HEK293 (cell line): ENCODE results near the gene MASP1.

Experiments used
- KLF9 ChIP-seq: fragments of 450-650 bp; formaldehyde crosslinking; IDR thresholded peaks from 2 replicates; pipeline ENCODE4 v1.5.1; 2016; ENCODE audit warnings: missing biosample characterization, missing genetic modification characterization, low read depth
- ZBTB8A ChIP-seq: fragments of 450-650 bp; formaldehyde crosslinking; IDR thresholded peaks from 2 replicates; pipeline ENCODE4 v1.5.1; 2016; ENCODE audit warnings: missing biosample characterization, missing genetic modification characterization
- ZNF23 ChIP-seq: fragments of 450-650 bp; formaldehyde crosslinking; IDR thresholded peaks from 2 replicates; pipeline ENCODE4 v1.5.1; 2016; ENCODE audit warnings: missing biosample characterization, missing genetic modification characterization, borderline replicate concordance
- ZNF266 ChIP-seq: fragments of 450-650 bp; formaldehyde crosslinking; IDR thresholded peaks from 2 replicates; pipeline ENCODE4 v1.5.1; 2016; ENCODE audit warnings: missing biosample characterization, missing genetic modification characterization, low read depth
- ZNF274 ChIP-seq, 2 experiments: fragments of 200-500 bp in 1 of 2; fragments of 450-650 bp in 1 of 2; sonication (Bioruptor generic) in 1 of 2; formaldehyde crosslinking in 1 of 2; IDR thresholded peaks; 2 replicates each; pipeline versions ENCODE4 v1.5.1 to v1.6.1; 2014 to 2016; ENCODE audit warnings: borderline replicate concordance in 1 of 2, inconsistent platforms in 1 of 2, low read length in 1 of 2, missing biosample characterization in 1 of 2, missing genetic modification characterization in 1 of 2
- ZNF423 ChIP-seq: fragments of 450-650 bp; formaldehyde crosslinking; IDR thresholded peaks from 2 replicates; pipeline ENCODE4 v1.5.1; 2016; ENCODE audit warnings: missing biosample characterization, missing genetic modification characterization
- TF ChIP-seq, protein P1 (sequence below): fragments of 450-650 bp; formaldehyde crosslinking; IDR thresholded peaks from 2 replicates; pipeline ENCODE4 v1.5.1; 2016; ENCODE audit warnings: missing biosample characterization, missing genetic modification characterization
- TF ChIP-seq, protein P2 (sequence below): fragments of 450-650 bp; formaldehyde crosslinking; conservative IDR thresholded peaks from 2 replicates; pipeline ENCODE4 v1.5.1; 2016; ENCODE audit warnings: low read depth, missing biosample characterization, missing genetic modification characterization

DNA sequence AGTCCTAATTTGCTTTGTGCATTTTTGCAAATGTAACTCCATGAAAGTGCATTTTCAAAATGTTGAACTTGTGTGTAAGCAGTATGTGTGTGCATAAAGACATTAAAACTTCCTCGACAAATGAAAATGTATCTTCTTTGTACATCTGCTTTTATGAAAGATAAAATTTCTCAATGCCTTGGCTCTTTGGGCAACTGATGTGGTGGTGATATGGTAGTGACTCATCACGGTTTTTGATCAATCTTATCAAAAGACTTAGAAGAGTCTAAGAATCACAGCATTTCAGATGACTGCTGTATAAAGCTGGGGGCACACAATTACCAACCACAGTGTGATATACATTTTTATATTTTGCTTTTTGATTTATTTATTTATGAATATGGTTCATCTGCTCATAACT is 5.4 kb upstream of the MASP1 start:
- TF ChIP-seq ZNF274 (IDR thresholded peaks at IDR 0.05; ENCODE audit: low read length) (no peak), ZNF274 (tag by site-specific recombination; IDR thresholded peaks at IDR 0.05; ENCODE audit: borderline replicate concordance) (no peak), ZNF266 (tag by site-specific recombination) (no peak), KLF9 (no peak), ZBTB8A (no peak), ZNF423 (tag by site-specific recombination) (no peak), ZNF23 (tag by site-specific recombination) (no peak)
- TF ChIP-seq, protein P1, sequence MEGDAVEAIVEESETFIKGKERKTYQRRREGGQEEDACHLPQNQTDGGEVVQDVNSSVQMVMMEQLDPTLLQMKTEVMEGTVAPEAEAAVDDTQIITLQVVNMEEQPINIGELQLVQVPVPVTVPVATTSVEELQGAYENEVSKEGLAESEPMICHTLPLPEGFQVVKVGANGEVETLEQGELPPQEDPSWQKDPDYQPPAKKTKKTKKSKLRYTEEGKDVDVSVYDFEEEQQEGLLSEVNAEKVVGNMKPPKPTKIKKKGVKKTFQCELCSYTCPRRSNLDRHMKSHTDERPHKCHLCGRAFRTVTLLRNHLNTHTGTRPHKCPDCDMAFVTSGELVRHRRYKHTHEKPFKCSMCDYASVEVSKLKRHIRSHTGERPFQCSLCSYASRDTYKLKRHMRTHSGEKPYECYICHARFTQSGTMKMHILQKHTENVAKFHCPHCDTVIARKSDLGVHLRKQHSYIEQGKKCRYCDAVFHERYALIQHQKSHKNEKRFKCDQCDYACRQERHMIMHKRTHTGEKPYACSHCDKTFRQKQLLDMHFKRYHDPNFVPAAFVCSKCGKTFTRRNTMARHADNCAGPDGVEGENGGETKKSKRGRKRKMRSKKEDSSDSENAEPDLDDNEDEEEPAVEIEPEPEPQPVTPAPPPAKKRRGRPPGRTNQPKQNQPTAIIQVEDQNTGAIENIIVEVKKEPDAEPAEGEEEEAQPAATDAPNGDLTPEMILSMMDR (tag by site-specific recombination), result no peak
- TF ChIP-seq, protein P2, sequence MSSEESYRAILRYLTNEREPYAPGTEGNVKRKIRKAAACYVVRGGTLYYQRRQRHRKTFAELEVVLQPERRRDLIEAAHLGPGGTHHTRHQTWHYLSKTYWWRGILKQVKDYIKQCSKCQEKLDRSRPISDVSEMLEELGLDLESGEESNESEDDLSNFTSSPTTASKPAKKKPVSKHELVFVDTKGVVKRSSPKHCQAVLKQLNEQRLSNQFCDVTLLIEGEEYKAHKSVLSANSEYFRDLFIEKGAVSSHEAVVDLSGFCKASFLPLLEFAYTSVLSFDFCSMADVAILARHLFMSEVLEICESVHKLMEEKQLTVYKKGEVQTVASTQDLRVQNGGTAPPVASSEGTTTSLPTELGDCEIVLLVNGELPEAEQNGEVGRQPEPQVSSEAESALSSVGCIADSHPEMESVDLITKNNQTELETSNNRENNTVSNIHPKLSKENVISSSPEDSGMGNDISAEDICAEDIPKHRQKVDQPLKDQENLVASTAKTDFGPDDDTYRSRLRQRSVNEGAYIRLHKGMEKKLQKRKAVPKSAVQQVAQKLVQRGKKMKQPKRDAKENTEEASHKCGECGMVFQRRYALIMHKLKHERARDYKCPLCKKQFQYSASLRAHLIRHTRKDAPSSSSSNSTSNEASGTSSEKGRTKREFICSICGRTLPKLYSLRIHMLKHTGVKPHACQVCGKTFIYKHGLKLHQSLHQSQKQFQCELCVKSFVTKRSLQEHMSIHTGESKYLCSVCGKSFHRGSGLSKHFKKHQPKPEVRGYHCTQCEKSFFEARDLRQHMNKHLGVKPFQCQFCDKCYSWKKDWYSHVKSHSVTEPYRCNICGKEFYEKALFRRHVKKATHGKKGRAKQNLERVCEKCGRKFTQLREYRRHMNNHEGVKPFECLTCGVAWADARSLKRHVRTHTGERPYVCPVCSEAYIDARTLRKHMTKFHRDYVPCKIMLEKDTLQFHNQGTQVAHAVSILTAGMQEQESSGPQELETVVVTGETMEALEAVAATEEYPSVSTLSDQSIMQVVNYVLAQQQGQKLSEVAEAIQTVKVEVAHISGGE (tag by site-specific recombination), result no peak
